ENCODE measurements around the gene DEPDC4.
A peak's percentile ranks its signal among the peaks of the same experiment; 100 is the strongest.

Gene DEPDC4

DNA sequence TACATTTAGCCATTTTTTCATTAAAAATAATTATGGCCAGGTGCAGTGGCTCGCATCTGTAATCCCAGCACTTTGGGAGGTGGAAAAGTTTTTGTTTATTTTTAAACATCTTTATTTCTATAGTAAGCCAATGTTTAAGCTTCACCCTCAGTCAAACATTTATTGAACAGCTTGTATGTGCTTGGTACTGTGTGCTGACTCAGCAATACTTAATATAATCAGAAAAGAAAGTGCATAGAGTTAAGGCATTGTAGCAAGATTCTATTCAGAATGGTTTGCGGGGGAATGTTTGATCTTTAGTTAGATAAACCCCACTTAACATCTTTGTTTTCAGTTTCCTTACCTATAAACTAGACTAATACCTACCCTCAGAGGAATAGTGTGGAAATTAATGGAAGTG lies 55.2 kb downstream of the DEPDC4 start:
- DNase-seq: no peak

DNA sequence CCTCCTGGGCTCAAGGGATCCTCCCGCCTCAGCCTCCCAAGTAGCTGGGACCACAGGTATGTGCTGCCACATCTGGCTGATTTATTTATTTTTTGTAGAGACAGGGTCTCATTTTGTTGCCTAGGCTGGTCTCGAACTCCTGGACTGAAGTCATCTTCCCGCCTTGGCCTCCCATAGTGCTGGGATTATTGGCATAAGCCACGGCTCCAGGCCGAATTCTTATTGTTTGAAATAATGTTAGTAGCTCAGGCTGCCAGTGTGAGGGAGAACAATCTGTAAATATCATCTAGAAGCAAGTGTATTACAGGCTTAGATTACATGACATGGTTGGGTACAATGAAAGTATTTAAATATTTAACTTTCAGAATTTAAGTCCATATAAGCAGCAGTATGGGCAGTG lies 58.0 kb downstream of the DEPDC4 start:
- DNase-seq: no peak

DNA sequence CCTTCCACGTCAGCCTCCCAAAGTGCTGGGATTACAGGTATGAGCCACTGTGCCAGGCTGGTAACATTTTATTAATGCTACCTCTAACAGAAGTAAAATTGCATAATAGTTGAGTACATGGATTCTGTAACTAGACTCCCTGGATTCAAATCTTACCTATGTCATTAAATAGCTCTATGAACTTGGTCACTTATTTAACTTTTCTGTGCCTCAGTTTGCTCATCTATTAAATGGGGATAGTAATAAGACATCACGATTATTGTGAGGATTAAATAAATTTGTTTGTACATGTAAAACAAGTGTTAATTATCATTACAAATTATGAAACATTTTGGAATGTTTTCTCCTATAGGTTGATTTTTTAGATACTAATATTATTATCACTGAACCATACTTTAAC lies 59.6 kb downstream of the DEPDC4 start:
- DNase-seq: no peak

DNA sequence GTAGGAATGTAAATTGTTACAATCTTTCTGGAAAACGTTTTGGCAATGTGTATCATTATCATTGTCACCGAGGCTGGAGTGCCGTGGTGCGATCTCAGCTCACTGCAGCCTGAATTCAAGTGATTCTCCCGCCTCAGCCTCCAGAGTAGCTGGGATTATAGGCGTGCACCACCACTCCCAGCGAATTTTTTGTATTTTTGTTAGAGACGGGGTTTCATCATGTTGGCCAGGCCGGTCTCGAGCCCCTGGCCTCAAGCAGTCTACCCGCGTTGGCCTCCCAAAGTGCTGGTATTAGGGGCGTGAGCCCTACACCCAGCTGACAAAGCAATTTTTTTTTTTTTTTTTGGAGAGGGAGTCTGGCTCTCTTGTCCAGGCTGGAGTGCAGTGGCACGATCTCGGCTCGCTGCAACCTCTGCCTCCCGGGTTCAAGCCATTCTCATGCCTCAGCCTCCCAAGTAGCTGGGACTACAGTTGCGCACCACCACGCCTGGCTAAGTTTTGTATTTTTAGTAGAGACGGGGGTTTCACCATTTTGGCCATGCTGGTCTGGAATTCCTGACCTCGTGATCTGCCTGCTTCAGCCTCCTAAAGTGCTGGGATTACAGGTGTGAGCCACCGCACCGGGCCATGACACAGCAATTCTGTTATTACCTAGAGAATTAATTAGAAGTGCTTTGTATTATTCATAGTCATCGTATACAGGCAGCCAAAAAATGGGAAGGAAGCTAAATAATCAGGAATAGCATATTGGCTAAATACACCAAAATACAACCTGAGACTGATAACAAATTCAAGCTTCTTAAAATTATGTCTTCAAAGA lies 65.1 kb downstream of the DEPDC4 start:
- DNase-seq: no peak

DNA sequence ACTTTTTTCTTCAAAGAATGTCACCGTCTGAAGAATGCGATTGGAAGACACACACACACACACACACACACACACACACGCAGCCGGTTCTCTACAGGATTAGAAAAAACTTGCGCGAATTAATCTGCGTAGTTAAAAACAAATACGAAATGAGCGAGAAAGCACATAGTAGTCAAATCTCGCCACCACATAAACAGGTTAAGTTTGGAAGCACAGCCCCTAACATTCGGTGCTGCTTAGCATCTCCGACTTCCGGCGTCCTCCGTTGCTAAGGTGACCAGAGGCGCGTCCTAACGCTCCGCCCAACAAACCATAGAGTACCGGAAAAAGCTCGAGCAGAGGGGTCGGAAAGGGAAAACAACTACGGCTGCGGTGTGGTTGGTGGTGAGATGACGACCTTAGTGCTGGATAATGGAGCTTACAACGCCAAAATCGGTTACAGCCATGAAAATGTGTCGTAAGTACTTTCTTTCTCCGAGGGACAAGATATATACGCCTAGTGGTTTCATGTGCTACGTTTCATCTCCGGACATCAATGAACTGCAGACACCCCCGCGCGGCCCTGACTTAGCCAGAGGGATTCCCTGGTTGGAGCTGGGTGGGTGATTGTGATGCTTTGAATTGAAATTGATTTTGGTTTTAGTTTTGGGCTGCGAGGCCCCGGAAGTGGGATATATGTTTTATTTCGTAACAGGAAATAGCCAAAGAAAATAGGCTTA lies 66.3 kb downstream of the DEPDC4 start, which contains the start of gene ACTR6:
Gene ACTR6, plus strand, starts transcription at position 353 of the 719 bp plus-strand sequence. Its CDS starts 37 bp downstream, at position 390.
- peak; percentile 85 for DNase-seq

DNA sequence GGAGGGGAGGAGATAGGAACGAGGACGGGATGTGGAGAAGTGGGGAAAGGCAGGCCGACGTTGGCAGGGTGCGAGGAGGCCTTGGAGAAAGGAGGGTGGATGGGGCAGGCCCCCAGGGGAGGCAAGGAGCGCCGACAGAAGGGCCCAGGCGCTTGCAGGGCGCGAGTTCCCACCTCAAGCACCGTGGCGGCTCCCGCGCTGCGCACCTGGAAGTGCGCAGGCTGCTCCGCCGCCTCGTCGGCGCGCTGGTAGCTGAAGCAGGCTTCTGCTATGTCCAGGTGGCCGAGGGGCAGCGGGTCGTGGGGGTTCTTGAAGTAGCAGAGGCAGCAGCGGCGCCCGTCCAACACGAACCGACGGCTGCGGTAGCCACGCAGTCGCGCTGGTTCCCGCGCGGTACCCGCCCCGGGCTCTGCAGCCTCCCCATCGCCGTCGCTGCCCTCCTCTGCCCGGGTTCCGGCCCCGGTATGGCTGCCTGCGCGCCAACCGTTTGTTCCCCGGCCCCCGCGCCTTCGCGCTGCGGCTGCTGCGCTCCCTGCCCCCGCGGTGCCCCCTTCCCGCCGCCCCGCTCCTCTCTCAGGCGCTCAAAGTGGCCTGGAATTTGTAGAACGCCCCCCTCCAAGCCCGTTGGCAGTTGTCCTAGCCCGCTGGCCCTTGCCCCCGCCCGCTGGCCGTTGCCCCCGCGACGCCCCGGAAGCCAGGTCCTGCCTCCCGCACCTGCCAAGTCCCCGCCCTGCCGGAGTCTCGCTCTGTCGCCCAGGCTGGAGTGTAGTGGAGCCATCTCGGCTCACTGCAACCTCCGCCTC lies 67.3 kb downstream of the DEPDC4 start:
- peak; percentile 52 for DNase-seq

DNA sequence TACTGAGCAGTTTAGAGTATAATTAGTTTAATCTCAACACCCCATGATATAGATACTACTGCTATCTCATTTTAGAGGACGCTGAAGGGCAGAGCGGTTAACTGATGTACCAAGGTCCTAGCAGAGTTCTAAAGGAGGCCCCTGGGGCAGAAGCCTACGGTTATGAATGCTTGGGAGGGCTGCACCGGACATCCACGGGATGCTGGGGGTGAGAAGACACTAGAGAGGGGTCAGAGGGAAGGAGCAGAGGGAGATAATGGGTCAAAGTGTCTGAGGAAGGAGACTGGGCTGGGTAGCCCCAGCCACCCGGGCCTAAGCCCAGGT lies 67.9 kb downstream of the DEPDC4 start:
- no peak for DNase-seq

DNA sequence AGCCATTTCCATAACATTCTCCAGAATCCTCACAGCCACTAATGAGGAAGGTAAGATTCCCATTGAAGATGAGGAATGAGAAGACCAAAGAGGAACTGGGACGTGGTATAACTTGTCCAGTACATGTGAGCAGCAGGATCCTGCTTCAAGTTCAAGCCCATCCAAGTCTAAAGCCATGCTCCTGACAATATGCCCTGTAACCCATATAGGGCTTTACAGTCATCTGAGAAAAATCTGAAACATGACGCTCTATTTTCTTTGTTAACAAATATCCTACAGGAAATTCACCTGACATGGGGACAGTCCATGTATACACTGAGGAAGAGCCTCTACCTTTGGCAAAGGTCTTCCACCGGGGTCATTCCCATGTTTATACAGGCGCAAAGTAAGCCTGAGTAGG lies 69.4 kb downstream of the DEPDC4 start:
- no peak for DNase-seq

DNA sequence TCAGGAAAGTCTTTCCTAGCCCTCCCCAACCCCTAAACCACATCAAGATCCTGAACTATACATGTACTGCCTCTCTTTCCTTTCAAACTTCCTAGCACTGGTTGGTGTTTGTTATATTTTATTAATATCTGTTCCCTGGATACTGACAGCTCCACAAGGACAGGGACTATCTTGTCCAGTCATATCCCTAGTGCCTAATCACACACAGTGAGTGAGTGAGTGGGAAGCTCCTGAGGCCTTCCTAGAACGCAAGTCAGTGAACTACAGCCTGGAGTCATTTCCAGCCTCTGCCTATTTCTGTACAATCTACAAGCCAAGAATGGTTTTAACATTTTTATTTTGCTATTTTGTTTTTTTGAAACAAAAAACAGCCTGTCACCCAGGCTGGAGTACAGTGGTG lies 73.8 kb downstream of the DEPDC4 start:
- DNase-seq: no peak

Measured in SHP77 treated with DMSO at 0.1 percent for 48 hours (cell line).